Measurements from ENCODE around the gene NTRK2.

Gene NTRK2

DNA sequence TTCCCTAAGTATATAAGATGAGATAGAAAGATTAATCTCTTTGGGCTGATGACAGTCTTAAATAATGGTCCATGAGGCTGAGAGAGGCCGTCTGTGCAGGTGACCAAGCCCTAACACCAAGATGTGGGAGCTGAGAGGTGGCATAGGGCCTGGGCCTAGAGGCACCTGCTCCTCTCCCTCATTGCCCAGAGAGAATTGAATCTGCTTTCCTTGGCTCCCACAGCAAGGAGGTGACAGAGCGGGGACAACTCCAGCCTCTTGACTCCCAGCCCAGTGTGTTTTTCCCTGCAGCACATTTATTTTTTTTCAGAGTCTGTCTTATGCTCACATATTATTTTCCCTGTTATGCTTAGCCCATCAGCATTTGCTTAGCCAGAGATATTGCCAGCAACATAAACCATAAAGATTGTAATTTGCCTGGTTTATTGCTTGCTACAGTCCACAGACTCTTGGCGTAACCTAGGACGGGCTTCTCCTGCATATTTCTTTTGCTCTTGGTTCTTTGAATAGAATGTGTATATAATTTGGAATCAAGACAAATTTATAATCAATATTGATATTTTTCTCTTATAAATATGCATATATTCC, 105.6 kb downstream of the NTRK2 start:
- H3K27me3 ChIP-seq (replicated peaks), result no peaks in the 10 kb centered on the region
- H3K27ac ChIP-seq, result no peak overlapping the region
- no peak overlapping the region for H3K4me3 ChIP-seq (ENCODE audit: low read depth, low read length)
- in situ Hi-C loops (cut with HindIII; ENCODE audit: low pct_ligation_motif_present, low sequenced_read_pairs), result no loop called here
- TF ChIP-seq, protein P1, sequence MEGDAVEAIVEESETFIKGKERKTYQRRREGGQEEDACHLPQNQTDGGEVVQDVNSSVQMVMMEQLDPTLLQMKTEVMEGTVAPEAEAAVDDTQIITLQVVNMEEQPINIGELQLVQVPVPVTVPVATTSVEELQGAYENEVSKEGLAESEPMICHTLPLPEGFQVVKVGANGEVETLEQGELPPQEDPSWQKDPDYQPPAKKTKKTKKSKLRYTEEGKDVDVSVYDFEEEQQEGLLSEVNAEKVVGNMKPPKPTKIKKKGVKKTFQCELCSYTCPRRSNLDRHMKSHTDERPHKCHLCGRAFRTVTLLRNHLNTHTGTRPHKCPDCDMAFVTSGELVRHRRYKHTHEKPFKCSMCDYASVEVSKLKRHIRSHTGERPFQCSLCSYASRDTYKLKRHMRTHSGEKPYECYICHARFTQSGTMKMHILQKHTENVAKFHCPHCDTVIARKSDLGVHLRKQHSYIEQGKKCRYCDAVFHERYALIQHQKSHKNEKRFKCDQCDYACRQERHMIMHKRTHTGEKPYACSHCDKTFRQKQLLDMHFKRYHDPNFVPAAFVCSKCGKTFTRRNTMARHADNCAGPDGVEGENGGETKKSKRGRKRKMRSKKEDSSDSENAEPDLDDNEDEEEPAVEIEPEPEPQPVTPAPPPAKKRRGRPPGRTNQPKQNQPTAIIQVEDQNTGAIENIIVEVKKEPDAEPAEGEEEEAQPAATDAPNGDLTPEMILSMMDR (IDR thresholded peaks at IDR 0.05; ENCODE audit: low read depth, low read length, missing control alignments), result no peak
- DNase-seq, result no peak
- H3K36me3 ChIP-seq (replicated peaks), result no peaks in the 10 kb centered on the region

DNA sequence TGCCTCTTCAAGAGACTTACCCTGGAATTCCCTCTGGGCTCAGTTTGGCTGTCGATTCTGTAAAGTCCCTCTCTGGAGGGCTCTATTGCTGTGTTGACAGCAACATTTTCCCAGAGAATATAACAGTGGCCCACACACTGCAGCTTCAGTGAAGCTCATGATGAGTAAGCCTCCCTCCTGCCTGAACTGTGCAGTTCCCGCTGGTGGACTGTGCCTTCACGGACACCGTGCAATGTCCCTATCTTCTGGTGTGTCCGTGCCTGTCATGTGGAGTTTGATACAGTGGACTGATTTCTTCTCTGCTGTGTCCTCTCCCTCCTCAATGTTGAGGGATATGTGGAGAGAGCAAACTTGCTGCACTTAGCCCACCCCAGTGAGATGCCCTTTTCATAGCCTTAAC, 109.0 kb downstream of the NTRK2 start:
- in situ Hi-C loops (cut with HindIII; ENCODE audit: low pct_ligation_motif_present, low sequenced_read_pairs), result no loop called here

DNA sequence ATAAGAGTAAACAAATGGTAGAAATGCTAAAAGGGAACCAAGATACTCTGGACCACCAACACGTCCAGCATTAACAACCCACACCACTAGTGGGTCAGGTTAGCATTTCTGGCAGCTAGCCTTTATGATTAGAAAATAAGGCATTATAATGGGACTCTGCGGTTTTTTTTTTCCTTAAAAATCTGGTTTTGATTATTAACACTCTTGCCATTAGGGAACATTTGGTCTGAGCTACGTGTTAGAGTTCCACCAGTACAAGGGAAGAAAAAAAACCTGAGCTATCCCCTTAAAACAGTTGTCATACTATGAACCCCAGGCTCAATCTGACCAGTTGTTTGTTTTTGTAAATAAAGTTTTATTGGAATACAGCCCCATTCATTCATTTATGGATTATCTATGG, 110.4 kb downstream of the NTRK2 start:
- Histone ChIP-seq H3K4me3 (ENCODE audit: low read depth, low read length) (no peak overlapping the region), H3K27ac (no peak overlapping the region), H3K36me3 (replicated peaks) (no peaks in the 10 kb centered on the region), H3K27me3 (replicated peaks) (no peaks in the 10 kb centered on the region)
- in situ Hi-C loops (cut with HindIII; ENCODE audit: low pct_ligation_motif_present, low sequenced_read_pairs), result no loop called here
- TF ChIP-seq, protein P1 (IDR thresholded peaks at IDR 0.05; ENCODE audit: low read depth, low read length, missing control alignments), result no peak
- DNase-seq, result no peak

More for the DNA sequence above, 109.0 kb downstream of the NTRK2 start:
- no peak for DNase-seq
- TF ChIP-seq, protein P1 (IDR thresholded peaks at IDR 0.05; ENCODE audit: low read depth, low read length, missing control alignments), result no peak
- no peak overlapping the region for H3K27ac ChIP-seq
- no peaks in the 10 kb centered on the region for H3K36me3 ChIP-seq (replicated peaks)
- H3K27me3 ChIP-seq (replicated peaks), result no peaks in the 10 kb centered on the region
- H3K4me3 ChIP-seq (ENCODE audit: low read depth, low read length), result no peak overlapping the region

DNA sequence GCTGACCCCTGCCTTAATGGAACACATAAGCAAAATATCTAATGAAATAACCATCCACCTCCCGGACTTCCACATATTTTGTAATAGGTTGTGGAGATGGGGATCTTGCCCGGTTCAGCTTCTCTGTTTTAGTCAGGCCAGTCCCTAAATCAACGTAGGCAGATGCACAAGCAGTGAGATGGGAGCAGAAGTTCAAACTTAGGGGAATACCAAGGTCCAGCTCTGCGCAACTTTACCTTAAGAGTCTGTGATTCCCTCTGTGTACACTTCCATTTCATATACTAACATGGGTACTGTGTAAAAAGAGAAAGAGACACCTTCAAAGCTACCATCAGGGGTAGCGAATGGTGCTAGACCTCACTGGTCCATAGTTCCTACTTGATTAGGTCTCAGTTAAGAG, 110.9 kb downstream of the NTRK2 start:
- H3K27ac ChIP-seq, result no peak overlapping the region
- TF ChIP-seq, protein P1 (IDR thresholded peaks at IDR 0.05; ENCODE audit: low read depth, low read length, missing control alignments), result no peak
- H3K4me3 ChIP-seq (ENCODE audit: low read depth, low read length), result no peak overlapping the region
- in situ Hi-C loops (cut with HindIII; ENCODE audit: low pct_ligation_motif_present, low sequenced_read_pairs), result no loop called here
- H3K27me3 ChIP-seq (replicated peaks), result no peaks in the 10 kb centered on the region
- H3K36me3 ChIP-seq (replicated peaks), result no peaks in the 10 kb centered on the region
- DNase-seq, result no peak

DNA sequence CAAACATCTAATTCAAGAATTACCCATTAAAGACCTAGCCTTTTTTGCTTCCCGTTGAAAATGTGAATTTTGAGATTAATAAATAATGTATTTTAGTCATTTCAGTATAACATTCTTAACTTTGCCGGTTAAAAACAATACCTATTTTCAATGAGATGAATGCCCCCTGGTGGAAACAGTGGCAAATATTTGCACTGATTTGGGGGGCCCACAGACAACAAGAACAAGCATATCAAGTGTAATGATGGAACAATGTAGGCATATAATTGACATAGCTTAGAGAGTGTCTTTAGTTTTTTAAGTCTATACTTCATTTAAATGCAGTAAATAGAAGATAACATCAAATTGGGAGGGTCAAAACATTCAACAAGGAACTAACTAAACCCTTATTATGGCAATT, 111.9 kb downstream of the NTRK2 start:
- H3K27me3 ChIP-seq (replicated peaks), result no peaks in the 10 kb centered on the region
- in situ Hi-C loops (cut with HindIII; ENCODE audit: low pct_ligation_motif_present, low sequenced_read_pairs), result no loop called here
- no peak overlapping the region for H3K27ac ChIP-seq
- TF ChIP-seq, protein P1 (IDR thresholded peaks at IDR 0.05; ENCODE audit: low read depth, low read length, missing control alignments), result peak; percentile 65
- peak; percentile 38 for DNase-seq
- H3K4me3 ChIP-seq (ENCODE audit: low read depth, low read length), result no peak overlapping the region
- H3K36me3 ChIP-seq (replicated peaks), result no peaks in the 10 kb centered on the region
